ENCODE measurements around the gene CCSER2.

The CCSER2 gene

DNA sequence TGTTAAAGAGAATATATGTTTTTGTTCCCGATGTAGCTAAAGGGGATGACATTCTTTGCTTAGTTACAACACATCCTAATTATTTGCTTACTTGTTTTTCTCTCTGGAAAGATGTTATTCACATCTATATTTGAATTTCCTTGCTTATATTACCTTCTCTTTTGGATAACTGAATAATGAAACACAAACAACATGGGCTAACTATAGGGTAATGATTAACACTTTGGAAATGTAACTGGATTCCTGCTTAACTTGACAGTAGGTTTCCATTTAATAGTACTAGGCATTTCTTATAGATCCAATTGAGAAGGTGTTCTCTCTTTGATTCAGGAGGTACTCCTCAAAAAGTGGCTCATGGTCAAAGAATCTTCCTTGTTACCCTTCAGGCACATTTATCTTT lies 141.1 kb downstream of the CCSER2 start:
- TF ChIP-seq CTCF (IDR thresholded peaks at IDR 0.05) = no peak
- H3K4me3 ChIP-seq = no peak overlapping the region
- DNase-seq (ENCODE audit: low spot score) = no peak
- no peak overlapping the region for H3K27ac ChIP-seq

- Histone ChIP-seq H3K4me3 (no peak overlapping the region), H3K27ac (no peak overlapping the region)
- no peak for TF ChIP-seq CTCF (IDR thresholded peaks at IDR 0.05)
- no peak for DNase-seq (ENCODE audit: low spot score)
These were observed 144.7 kb downstream of the CCSER2 start for GRCh38 chr10:84473136-84473535.

DNA sequence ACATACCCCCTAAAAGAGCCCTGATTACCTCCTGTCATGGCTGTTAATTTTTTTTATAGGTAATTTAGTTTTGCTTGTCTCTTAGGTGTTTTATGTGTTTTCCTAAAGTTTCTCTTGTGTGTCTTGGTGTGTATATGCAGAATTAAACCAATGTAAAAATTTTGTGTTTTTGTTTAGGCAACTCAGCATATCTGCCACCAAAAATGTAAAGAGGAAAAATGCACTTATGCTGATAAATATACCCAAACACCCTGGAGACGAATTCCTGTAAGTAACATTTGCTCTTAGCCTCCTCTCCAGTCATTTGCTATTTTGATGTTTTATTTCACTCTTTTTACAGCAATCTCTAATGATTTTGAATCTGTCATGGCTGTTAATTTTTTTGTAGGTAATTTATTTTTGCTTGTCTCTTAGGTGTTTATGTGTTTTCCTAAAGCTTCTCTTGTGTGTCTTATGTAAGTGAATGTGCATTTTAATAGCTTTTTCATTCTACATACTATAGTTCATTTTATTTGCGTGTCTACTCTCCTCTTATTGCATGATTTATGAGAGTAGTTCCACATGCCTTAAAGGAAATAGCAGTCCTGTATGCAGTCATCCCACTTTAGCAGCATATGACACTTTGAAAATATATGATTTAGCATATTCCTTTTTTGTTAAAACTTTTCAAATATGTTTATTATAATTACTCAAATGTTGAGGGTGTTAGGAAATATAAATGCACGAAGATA lies 149.2 kb downstream of the CCSER2 start:
- H3K4me3 ChIP-seq = no peak overlapping the region
- no peak for TF ChIP-seq CTCF (IDR thresholded peaks at IDR 0.05)
- no peak for DNase-seq (ENCODE audit: low spot score)
- H3K27ac ChIP-seq = no peak overlapping the region

DNA sequence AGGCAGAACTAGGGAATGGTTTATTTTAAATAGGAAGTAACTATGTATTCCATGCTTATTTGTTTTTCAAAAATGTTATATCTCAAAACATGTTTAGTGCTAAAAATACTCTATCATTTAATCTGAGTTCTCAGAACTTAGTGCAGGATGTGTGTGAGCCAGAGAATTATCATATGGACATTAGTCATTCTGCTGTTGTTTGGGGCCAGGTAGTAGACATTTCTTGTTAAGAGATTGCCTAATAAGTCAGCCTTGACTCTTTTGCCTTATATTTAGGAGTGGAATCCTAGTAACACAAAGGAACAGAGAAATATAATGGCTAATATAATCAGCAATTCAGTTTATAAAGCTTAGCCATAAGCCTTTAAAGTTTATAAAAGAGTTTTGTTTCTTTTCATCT lies 149.8 kb downstream of the CCSER2 start:
- Histone ChIP-seq H3K27ac (no peak overlapping the region), H3K4me3 (no peak overlapping the region)
- DNase-seq (ENCODE audit: low spot score) = no peak
- TF ChIP-seq CTCF (IDR thresholded peaks at IDR 0.05) = no peak

DNA sequence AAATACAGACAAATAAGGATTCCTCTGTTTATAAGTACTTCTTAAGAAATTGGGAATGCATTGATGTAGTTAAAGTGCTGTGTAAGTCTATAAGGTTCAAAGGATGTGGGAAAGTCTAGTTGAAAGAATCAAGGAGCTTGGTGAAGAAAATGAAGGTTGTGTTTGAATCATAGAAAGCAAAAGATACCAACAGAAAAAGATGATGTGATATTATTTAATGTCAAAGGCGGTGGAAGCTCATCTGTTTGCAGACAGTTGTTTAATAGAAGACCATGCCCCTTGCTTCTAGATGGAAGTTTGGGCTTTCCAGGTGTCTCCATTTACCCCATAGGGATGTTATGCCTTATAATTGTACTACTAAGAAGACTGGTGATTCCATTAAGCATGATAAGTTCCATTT lies 150.3 kb downstream of the CCSER2 start:
- no peak for TF ChIP-seq CTCF (IDR thresholded peaks at IDR 0.05)
- no peak overlapping the region for H3K27ac ChIP-seq
- H3K4me3 ChIP-seq = no peak overlapping the region
- DNase-seq (ENCODE audit: low spot score) = no peak

GRCh38 chr10:84484541-84484940 lies 156.2 kb downstream of the CCSER2 start:
- TF ChIP-seq CTCF (IDR thresholded peaks at IDR 0.05) = no peak
- Histone ChIP-seq H3K4me3 (no peak overlapping the region), H3K27ac (no peak overlapping the region)
- DNase-seq (ENCODE audit: low spot score) = no peak

DNA sequence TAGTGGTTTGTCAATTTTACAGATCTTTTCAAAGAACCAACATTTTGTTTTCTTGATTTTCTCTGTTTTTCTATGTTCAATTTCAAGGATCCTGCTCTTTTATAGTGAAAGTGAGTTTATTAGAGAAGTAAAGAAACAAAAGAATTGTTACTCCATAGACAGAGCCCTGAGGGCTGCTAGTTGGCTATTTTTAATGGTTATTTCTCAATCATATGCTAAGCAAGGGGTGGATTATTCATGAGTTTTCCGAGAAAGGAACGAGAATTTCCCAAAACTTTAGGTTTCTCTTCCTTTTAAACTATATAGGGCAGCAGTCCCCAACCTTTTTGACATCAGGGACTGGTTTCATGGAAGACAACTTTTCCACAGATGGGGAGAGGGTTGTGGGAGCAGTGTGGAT lies 165.0 kb downstream of the CCSER2 start:
- Histone ChIP-seq H3K4me3 (no peak overlapping the region), H3K27ac (no peak overlapping the region)
- no peak for DNase-seq (ENCODE audit: low spot score)
- no peak for TF ChIP-seq CTCF (IDR thresholded peaks at IDR 0.05)
